ENCODE data around the gene IL20.

DNA sequence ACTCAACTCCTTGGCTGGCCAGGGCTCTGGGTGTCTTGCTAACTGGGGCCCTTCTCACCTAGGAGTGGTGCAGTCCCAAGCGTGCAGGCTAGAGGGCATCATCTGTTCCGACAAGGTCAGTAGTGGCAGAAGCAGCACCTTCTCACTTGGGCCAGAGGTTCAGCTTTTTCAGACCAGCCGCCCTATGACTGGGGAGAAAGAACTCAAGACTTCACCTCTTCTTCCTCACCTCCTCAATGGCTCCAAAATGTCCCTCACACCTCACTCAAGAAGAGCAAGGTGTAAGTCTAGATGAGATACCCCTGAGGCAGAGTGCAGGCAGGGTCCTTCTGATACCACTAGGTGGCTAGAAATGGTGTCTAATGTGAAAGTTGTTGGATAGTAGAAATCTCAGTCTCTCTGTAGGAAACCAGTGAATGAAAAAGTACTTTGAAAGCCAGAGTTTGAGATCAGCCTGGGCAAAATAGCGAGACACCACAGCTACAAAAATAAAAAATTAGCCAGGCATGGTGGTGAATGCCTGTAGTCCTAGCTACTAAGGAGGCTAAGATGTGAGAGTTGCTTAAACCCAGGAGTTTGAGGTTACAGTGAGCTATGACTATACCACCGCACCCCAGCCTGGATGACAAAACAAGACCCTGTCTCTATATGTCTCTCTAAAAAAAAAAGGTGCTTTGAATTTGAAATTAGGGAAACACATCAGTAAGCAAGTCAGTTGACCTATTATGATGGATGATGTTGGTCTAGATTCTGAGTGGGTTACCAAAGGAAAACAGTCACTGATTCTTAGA lies 8.6 kb upstream of the IL20 start:
- TF ChIP-seq, protein P1, sequence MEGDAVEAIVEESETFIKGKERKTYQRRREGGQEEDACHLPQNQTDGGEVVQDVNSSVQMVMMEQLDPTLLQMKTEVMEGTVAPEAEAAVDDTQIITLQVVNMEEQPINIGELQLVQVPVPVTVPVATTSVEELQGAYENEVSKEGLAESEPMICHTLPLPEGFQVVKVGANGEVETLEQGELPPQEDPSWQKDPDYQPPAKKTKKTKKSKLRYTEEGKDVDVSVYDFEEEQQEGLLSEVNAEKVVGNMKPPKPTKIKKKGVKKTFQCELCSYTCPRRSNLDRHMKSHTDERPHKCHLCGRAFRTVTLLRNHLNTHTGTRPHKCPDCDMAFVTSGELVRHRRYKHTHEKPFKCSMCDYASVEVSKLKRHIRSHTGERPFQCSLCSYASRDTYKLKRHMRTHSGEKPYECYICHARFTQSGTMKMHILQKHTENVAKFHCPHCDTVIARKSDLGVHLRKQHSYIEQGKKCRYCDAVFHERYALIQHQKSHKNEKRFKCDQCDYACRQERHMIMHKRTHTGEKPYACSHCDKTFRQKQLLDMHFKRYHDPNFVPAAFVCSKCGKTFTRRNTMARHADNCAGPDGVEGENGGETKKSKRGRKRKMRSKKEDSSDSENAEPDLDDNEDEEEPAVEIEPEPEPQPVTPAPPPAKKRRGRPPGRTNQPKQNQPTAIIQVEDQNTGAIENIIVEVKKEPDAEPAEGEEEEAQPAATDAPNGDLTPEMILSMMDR (IDR thresholded peaks at IDR 0.05) = peak; percentile 32
- TF ChIP-seq EZH2 (IDR thresholded peaks at IDR 0.05) = no peak
